Mononuclear cell (primary cell): ENCODE results near the gene LOC101059915.

Experiments
- H3K27me3 ChIP-seq: 2 replicates; pipeline ENCODE4 v1.6.0; 2011; ENCODE audit warnings: low read length, control low read depth; ENCODE audit not compliant: insufficient read depth
- H3K4me1 ChIP-seq: 2 replicates; pipeline ENCODE4 v1.5.1; 2011; ENCODE audit warnings: mild to moderate bottlenecking, low read length, control low read depth; ENCODE audit not compliant: insufficient read depth
- H3K4me3 ChIP-seq: 2 replicates; pipeline ENCODE4 v1.5.1; 2011; ENCODE audit warnings: mild to moderate bottlenecking, low read length, moderate library complexity
- H3K9me3 ChIP-seq: 2 replicates; pipeline ENCODE4 v1.5.1; 2011; ENCODE audit warnings: low read depth, mild to moderate bottlenecking, control low read depth, low read length

LOC101059915 gene

DNA sequence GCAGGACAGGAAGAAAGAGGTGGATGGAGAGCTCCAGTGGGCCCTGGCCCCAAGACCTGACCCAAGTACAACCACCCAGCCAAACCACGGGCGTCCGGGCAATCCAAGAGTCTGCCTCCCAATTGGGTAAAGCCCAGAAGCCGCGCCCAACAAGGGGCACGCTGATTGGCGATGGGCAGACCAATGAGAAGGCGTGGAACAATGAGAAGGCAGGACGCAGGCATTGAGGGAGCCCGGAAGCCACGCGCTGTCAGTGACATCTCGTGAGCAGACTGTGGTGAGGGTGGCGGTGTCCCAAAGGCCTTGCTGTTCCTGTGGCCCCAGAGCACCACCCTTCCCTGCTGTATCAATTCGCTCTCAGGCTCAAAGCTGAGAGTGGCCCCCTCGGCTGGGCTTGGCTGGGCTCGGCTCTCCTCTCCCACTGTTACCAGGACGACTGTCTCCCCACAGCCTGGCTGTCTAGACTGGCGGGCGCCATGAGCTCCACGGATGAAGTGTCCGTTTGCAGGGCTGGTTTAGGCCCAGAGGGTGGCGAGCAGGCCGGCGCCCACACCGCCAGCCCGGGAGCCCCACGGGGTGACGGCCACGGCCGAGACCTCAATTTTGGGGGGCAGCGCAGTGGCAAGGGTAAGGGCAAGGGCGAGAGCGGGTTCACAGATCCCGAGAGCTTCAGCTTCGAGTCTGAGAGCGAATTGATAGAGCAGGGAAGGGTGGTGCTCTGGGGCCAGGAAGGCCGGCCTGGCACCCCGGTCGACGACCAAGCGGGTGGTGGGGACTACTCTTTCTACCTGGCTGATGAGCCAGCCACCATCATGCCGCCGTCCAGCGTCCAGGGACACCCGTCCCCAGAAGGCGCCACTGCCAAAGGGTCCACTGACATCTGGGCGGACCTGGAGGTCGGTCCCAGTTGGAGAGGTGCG lies at the start of gene LOC101059915:
TSS of gene LOC101059915 (plus strand) at position 219 of the 920 bp plus-strand sequence.
- Histone ChIP-seq H3K4me1 (peaks cover 4% of the 10 kb centered on the region), H3K9me3 (no peaks in the 10 kb centered on the region), H3K4me3 (no peak within 1 kb of the TSS), H3K27me3 (no peaks in the 10 kb centered on the region)

- H3K4me1 ChIP-seq: peaks cover 29% of the 10 kb centered on the region
- peak overlapping the region; percentile 23 for H3K4me3 ChIP-seq
- no peaks in the 10 kb centered on the region for H3K27me3 ChIP-seq
- H3K9me3 ChIP-seq: no peaks in the 10 kb centered on the region
These were observed 49.6 kb upstream of the LOC101059915 start for GRCh38 chrX:71617742-71618141.

DNA sequence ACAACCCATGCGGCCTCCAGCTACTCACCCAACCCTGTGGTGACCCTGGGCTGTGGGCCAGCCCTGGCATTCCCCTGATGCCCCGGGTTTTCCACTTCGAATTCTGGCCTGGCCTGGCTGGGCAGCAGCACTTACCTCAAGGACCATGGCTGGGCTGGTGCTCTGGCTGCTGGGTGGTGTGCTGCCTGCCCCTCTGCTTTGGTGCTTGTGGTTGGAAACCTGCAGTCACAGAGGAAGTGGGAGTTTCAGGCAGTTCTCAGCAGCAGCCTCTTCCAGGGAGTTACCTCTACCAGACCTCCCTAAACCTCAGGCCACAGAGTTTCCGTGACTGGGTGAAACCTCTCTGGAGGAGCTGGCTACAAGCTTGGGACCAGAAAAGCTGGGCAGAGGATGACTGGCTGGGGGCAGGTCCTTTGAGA lies 49.0 kb upstream of the LOC101059915 start, which contains the start of gene CXCR3:
TSS of gene CXCR3 (minus strand) at position 209 of the 419 bp plus-strand sequence. CDS start at position 147, 62 bp downstream.
- no peaks in the 10 kb centered on the region for H3K9me3 ChIP-seq
- H3K4me3 ChIP-seq: peak within 1 kb of the TSS; percentile 23
- H3K27me3 ChIP-seq: no peaks in the 10 kb centered on the region
- peaks cover 34% of the 10 kb centered on the region for H3K4me1 ChIP-seq

- no peaks in the 10 kb centered on the region for H3K9me3 ChIP-seq
- no peaks in the 10 kb centered on the region for H3K27me3 ChIP-seq
- H3K4me3 ChIP-seq: no peak overlapping the region
- peaks cover 39% of the 10 kb centered on the region for H3K4me1 ChIP-seq
These were observed 48.6 kb upstream of the LOC101059915 start for GRCh38 chrX:71618787-71619186.

DNA sequence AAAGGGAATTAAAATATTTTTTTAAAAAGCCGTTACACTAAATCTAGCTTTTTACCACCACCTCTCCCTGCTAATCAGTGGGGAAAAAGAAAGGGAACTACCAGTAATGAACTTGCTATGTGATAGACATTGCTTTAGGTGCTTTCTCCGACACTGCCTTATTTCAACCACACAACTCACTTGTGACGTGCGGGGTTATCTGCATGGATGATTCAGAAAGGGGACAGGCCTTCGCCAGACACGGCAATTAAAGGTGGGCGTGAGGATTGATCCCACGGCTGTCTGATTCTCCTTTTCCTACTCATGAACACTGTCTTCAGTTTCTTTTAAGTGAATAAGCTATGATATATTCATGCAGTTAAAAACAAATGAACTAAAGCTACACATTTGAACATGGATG lies 48.2 kb upstream of the LOC101059915 start:
- Histone ChIP-seq H3K9me3 (no peaks in the 10 kb centered on the region), H3K4me3 (no peak overlapping the region), H3K27me3 (no peaks in the 10 kb centered on the region), H3K4me1 (peaks cover 41% of the 10 kb centered on the region)

- H3K27me3 ChIP-seq: no peaks in the 10 kb centered on the region
These were observed 47.4 kb upstream of the LOC101059915 start for GRCh38 chrX:71619986-71620385.

DNA sequence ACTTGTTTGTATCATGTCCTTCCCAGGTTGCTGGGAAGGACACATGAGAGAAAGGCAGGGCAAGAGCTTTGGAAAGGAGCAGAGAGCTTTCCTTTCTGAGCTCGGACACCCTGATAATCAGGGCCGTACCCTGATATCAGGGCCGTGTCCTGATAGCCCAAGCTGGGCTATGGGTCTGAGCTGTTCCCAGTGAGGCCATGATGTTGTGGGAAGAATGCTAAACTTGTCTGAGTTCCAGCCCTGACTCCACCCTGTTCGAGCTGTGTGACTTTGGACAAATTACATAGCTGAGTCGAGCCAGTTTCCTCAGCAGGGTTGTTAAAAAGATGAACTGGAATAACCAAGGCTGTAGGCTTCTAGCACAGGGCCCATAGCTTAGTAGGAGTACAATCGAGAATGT lies 45.7 kb upstream of the LOC101059915 start:
- peaks cover 41% of the 10 kb centered on the region for H3K4me1 ChIP-seq
- no peak overlapping the region for H3K4me3 ChIP-seq
- no peaks in the 10 kb centered on the region for H3K27me3 ChIP-seq
- H3K9me3 ChIP-seq: no peaks in the 10 kb centered on the region

More at GRCh38 chrX:71619986-71620385, 47.4 kb upstream of the LOC101059915 start:
- Histone ChIP-seq H3K4me1 (peaks cover 41% of the 10 kb centered on the region), H3K9me3 (no peaks in the 10 kb centered on the region), H3K4me3 (no peak overlapping the region)

- Histone ChIP-seq H3K27me3 (no peaks in the 10 kb centered on the region), H3K9me3 (no peaks in the 10 kb centered on the region), H3K4me1 (peaks cover 41% of the 10 kb centered on the region), H3K4me3 (no peak overlapping the region)
These were observed 45.2 kb upstream of the LOC101059915 start for GRCh38 chrX:71622032-71622575.

DNA sequence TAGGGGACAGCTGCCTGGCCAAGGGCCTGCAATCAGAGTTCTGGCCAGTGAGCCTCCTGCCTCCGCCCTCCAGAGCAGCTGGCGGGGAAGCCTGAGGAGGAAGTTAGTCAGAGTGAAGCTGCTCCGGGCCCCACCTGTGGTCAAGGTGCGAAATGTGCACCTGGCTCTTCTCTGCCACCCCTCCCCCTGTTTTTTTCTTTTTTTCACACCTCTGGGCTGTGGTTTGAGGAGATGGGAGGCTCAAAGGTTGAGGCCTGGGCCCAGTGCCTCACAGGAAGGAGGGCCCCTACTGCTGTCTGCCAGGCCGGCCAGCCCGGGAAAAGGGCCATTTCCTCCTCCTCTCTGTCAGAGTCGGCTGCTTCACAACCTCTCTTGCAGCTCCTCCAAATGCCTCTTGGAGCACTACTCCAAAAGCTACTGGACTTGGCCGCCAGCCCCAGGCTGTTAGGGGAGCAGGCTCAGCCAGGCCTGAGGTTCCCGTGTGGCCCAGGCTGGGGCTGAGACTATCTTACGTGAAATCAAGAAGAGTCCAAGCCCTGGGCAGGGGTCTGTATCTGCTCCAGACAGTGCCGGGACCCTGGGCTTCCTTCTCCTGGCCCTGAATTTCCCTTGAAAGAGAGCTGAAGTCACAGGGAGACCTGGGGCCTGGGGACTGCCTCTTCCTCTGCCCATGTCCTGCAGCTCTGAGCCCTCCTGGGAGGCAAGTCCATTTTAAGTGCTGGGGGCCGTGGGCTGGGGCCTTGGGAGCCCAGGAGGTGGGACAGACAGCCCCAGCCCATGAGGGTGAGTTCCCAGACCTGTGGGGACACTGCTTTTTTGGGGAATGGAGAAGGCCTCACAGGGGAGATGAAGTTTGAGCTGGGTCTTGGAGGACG lies 44.5 kb upstream of the LOC101059915 start:
- H3K9me3 ChIP-seq: no peaks in the 10 kb centered on the region
- H3K4me3 ChIP-seq: no peak overlapping the region
- peaks cover 36% of the 10 kb centered on the region for H3K4me1 ChIP-seq
- no peaks in the 10 kb centered on the region for H3K27me3 ChIP-seq

- peaks cover 27% of the 10 kb centered on the region for H3K4me1 ChIP-seq
These were observed 43.6 kb upstream of the LOC101059915 start for GRCh38 chrX:71623714-71624113.

DNA sequence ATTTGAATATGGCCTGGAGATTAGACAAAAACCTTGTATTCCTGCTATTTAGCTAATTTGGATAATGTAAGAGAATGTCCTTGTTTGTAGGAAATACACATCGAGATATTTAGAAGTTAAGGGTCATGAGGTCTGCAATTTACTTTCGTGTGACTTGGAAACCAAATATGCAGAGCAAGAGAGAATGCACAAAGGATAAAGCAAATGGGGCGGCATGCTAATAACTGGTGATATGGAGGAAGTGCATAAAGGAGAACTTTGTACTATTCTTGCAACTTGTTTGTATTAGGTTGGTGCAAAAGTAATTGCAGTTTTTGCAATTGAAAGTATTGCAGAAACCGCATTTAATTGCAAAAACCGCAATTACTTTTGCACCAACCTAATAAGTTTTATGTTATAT lies 41.9 kb upstream of the LOC101059915 start:
- peaks cover 15% of the 10 kb centered on the region for H3K4me1 ChIP-seq

More at GRCh38 chrX:71623714-71624113, 43.6 kb upstream of the LOC101059915 start:
- Histone ChIP-seq H3K9me3 (no peaks in the 10 kb centered on the region), H3K4me3 (no peak overlapping the region), H3K27me3 (no peaks in the 10 kb centered on the region)

DNA sequence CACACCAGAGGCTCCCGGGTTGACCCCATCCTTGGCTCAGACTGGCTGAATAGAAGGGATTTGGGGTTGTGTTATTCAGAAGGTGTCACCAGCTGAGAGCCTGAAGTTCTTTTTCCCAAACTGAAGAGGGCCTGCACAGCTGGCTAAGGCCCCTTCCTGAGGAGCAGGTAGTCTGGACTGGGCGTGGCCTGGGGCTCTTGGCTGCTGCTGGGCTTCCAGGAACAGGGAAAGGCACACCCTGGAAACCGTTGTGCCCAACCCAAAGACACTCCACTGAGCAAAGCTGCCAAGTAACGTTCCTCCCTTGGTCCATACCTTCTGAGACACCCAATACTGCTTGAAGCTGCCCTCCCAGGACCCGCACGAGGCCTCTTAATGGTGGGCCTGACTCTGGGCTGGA lies 40.8 kb upstream of the LOC101059915 start:
- Histone ChIP-seq H3K4me3 (no peak overlapping the region), H3K27me3 (no peaks in the 10 kb centered on the region), H3K9me3 (no peaks in the 10 kb centered on the region), H3K4me1 (peaks cover 15% of the 10 kb centered on the region)

More for the DNA sequence above, 41.9 kb upstream of the LOC101059915 start:
- no peaks in the 10 kb centered on the region for H3K27me3 ChIP-seq
- no peaks in the 10 kb centered on the region for H3K9me3 ChIP-seq
- no peak overlapping the region for H3K4me3 ChIP-seq

DNA sequence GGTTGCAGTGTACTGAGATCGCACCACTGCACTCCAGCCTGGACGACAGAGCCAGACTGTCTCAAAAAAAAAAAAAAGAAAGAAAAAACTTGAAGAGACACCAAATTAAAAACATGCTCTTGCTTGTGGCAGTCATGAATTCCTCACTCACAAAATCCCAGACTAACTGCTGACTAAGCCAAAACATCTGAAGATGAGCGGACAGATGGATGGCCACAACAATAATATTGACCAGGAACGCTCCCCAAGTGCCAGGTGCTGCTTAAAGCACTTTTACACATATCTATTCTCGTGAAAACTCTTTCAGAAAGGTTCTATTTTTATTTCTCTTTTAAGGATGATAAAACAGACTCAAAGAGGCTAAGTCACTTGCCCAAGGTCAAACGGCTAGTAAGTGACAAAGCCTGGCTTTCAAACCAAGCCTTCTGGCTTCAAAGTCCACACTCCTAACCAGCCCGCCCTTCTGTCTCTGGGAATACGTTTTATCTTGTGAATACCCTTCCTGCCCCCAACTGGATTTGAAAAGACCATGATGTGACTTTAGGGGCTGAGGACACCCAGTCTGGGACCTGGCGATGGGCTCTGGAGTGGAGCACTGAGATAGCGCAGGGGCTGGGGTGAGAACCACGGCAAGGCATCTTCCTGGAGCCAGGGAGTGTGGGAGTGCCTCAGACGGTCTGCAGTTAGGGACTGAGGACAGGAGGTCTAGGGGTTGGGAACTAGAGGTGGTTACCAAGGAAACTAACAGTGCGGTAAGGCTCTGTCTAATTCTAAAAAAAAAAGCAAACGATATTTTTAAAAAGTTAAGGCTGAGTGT lies 39.5 kb upstream of the LOC101059915 start:
- Histone ChIP-seq H3K27me3 (no peaks in the 10 kb centered on the region), H3K9me3 (no peaks in the 10 kb centered on the region), H3K4me1 (peaks cover 12% of the 10 kb centered on the region), H3K4me3 (no peak overlapping the region)

- H3K4me3 ChIP-seq: no peak overlapping the region
- H3K9me3 ChIP-seq: no peaks in the 10 kb centered on the region
These were observed 37.9 kb upstream of the LOC101059915 start for GRCh38 chrX:71629467-71629866.

More at GRCh38 chrX:71629467-71629866, 37.9 kb upstream of the LOC101059915 start:
- Histone ChIP-seq H3K27me3 (no peaks in the 10 kb centered on the region), H3K4me1 (no peaks in the 10 kb centered on the region)
